Measurements from ENCODE around the gene TDRD7.

GRCh38 chr9:97506787-97507186 lies 94.9 kb downstream of the TDRD7 start:
- TF ChIP-seq POLR2A (IDR thresholded peaks at IDR 0.05) (no peak), EP300 (IDR thresholded peaks at IDR 0.05) (no peak), CTCF (IDR thresholded peaks at IDR 0.05) (no peak)
